ENCODE results near the gene STK24.

Gene STK24

GRCh38 chr13:98446234-98446621 lies 130.7 kb downstream of the STK24 start:
- DNase-seq, result no peak

DNA sequence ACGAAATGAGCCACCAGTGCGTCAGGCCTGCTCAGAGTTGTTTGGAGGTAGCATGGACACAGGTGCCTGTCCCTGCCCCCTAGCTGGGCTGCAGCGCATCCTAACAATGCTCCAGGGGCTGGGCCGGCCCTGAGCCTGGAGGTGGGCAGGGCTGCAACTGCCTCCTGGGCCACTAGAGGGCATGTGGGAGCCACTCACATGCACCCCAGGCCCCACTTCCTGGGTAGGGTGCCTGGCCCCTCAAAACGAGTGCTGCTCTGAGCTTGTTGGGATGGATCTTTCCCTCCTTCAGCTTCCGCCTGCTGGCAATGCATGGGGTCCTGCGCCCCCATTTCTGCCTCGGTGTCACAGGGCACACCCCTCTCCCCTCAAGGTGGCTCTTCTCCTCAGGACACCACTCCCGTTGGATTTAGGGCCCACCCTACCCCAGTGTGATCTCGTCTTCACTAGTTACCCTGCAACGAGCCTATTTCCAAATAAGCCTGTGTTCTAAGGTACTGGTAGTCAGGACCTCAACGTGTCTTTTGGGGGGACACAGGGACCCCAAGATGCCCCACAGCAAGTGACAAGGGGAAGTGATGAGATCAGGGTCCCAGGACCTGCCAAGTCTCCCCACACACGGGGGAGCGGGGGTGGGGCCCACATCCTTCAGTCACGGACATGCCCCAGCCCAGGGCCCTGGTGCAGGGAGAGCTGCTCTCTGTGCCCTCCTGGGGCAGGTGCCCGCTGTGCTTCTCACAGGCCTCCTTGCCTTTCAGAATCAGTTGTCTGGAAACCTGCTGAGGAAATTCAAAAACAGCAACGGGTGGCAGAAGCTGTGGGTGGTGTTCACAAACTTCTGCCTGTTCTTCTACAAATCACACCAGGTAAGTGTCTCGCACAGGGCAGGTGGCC lies 131.3 kb downstream of the STK24 start:
- DNase-seq, result no peak

DNA sequence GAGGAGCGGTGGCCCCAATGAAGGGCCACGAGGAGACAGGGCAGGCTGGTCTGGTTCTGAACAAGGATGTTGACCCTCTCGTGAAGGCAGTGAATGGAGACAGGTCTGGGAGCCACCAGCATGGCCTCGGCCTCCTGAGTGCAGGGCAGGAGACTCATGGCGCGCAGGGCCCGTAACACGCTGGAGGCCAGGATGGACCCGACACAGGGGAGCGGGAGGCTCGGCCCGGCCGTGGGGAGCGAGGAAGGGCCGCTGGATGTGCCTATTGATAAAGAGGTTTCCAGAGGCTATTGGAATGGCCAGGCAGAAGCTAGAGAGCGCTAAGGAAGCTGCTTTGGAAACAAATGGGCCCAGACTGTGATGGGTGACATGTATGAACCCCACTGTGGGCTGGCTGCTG lies 132.5 kb downstream of the STK24 start:
- no peak for DNase-seq

- DNase-seq, result no peak
Measured at GRCh38 chr13:98443800-98444325, 133.0 kb downstream of the STK24 start.

DNA sequence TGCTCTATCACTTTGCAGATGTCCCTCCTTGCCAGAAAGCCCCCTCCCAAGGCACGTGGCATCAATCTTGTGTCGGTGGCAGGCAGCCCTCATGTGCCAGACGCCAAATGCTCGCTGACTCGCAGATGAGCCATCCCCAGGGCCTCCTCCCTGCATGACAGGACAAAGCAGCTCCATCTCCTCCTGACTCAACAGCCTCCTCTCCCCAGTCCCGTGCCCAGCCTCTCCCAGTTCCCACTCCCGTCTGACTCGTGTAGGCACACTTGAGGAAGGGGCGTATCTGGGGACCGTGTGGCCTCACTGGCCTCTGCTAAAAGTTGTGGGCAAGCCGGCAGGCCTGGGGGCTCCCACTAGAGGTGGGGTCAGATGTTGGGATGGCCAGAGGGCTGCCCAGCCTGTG lies 133.6 kb downstream of the STK24 start:
- DNase-seq, result no peak

- no peak for DNase-seq
Measured at GRCh38 chr13:98442391-98443230, 134.3 kb downstream of the STK24 start.

- no peak for DNase-seq
Measured at GRCh38 chr13:98441056-98441676, 135.7 kb downstream of the STK24 start.

- no peak for DNase-seq
Measured at GRCh38 chr13:98440390-98441055, 136.4 kb downstream of the STK24 start.

- no peak for DNase-seq
Measured at GRCh38 chr13:98439896-98440295, 137.0 kb downstream of the STK24 start.

- DNase-seq, result no peak
Measured at GRCh38 chr13:98439126-98439828, 137.6 kb downstream of the STK24 start.

DNA sequence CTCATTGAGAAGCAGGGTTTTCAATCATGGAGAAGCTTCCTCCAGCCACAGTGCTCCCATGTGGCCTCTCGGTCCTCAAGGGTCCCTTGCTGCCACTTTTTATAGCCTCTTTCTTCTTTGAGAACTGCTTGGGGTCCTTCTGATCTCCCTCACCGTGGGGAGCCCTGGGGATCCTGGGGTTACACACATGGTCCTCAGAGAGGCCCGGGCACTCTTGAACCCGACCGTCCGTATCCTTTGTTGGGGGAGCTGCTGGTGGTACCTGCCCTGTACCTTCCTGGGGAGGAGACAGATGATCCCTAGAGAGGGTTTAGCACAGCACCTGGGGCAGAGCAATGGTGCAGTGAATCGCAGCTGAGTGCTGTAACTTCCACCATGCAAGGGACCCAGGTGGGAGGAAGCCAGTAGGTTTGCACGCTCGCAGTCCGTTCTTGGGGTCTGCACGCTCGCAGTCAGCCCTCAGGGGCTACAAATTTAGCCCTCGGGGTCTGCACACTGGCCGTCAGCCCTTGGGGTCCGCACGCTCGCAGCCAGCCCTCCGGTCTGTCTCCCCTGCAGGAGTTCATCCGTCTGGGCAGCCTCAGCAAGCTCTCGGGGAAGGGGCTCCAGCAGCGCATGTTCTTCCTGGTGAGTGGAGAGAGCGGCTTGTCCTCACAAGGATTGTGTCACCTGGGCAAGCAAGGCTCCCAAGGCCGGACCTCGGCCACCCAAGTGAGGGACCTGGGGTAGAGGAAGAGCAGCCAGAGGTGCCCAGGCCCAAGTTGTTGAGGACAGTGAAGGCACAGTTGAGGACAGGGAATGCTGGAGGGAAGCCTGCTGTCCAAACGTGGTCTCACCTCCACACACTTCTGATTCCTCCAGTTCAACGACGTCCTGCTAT lies 138.4 kb downstream of the STK24 start:
- DNase-seq, result no peak

DNA sequence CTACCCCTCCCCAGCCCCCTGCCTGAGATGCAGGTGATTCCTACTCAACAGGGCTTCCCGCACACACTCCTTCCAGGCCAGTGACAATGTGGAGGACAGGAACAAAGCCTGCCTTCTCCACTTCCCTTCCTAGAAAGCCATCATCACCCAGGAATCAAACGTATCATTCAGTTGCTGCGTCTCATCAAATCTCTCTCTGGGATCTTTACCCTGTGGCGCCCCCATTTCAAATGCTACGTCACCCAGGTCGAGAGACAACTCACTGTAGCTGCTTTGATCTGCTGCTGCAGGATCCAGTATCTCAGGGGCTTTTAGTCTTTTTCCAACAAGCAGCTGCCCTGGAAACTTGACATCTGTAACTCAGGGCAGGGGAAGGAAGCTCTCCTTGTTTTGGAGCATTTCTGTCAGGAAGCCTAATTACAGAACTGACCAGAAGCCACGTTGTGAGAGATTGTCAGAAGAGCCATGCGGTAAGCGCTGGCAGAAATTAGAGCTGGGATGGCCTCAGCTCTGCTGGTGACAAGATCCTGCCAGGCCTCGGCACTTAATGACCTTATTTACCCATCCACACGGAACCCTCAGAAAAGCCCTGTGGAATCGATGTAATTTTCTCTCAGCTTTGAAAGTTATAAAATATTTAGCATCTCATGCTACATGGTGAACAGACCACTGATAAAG lies 140.5 kb downstream of the STK24 start:
- no peak for DNase-seq

DNA sequence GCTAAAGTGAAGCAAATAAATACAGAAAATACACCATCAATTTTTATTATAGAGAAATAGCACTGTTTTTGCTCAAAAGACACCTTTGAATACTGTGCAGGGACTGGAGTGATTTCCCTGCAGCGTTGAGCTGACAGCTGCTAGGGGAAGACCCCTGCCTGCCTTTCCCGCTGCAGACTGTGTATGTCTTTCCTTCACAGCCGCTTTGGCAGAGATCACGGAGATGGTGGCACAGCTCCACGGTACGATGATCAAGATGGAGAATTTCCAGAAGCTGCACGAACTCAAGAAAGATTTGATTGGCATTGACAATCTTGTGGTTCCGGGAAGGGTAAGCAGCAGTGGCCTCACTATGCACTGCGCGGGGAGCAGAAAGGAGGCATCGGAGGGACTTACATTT lies 141.5 kb downstream of the STK24 start:
- DNase-seq, result no peak

- DNase-seq, result no peak
Measured at GRCh38 chr13:98434060-98434459, 142.8 kb downstream of the STK24 start.

GRCh38 chr13:98433654-98434053 lies 143.3 kb downstream of the STK24 start:
- no peak for DNase-seq

- no peak for DNase-seq
Measured at GRCh38 chr13:98432638-98433037, 144.3 kb downstream of the STK24 start.

DNA sequence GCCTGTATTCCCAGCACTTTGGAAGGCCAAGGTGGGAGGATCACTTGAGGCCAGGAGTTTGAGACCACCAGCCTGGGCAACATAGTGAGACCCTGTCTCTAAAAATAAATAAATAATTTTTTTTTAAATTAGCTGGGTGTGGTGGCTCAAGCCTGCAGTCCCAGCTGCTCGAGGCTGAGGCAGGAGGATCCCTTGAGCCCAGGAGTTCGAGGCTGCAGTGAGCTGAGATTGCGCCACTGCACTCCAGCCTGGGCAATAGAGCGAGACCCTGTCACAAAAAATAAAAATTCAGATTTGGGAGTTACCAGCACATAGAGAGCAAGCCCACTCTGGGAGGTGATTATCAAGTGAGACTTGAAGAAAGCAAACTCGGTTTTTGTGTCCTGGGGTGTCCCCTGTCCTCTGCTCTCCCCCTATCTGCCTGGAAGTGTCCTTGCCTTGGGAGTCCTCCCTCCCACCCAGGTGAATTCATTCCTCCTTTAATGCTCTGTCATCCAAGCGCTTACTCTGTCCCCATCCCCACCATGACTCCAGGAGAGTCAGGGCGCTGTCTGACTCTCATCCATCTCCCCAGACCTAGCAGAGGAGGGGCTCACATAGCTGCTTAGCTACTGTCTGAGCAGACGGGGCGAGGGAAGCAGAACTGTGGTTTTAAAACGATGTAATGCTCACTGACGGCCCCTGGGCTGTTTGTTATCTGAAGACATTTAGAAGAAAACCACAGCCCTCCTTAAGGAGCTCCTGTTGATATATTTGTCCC lies 146.8 kb downstream of the STK24 start:
- peak; percentile 63 for DNase-seq

GRCh38 chr13:98429531-98429930 lies 147.4 kb downstream of the STK24 start:
- no peak for DNase-seq

DNA sequence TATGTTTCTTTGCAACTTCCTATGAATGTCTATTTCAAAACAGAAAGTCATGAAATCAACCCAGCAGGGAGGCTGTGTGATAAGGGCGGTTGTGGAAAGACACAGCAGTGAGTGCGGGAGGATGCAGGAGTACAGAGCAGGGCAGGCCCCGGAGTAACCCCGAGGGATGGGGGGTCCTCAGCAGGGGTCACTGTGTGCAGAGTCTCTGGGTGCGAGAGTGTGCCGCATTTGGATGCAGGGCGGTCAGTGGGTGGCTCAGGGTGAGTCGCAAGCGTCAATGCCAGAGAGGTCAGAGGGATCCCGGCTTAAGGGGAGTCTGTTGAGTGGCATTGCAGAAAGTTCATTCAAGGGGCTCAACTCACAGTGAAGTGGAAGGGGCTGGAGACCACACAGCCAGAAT lies 147.8 kb downstream of the STK24 start:
- no peak for DNase-seq

Data from DMS79 (cell line).